ENCODE data around the gene MIA2. TPM values are rescaled to one million over a fixed set of nuclear protein-coding genes. Genes with fewer than 3 reads are reported as not detected.

MIA2 gene
- total RNA-seq, 1 experiment from 2014 or later: 15.0 TPM

DNA sequence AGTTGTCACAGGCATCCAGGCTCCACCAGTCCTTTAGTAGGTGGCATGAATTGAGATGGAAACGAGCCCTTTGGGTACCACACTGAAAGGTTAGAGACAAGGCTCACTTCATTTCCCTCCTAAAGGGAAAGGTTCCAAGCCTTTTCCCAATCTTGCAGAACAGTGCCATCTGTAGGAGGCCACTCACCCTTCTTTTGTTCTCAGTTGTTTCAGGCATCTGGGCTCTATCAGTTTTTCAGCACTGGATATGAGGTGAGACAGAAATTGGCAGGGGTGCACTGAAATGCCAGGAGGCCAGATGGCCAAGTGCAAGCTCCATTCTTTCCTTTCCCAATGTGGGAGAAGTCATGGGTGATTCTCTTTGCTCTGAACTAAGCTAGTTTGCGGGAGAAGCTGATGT is 183.3 kb downstream of the MIA2 start:
- no peaks in the 10 kb centered on the region for H3K4me1 ChIP-seq (ENCODE audit: insufficient read depth, low read length)
- no peak overlapping the region for H2BK120ac ChIP-seq (ENCODE audit: low read depth, low read length, poor library complexity, severe bottlenecking)
- no peak overlapping the region for H3K23ac ChIP-seq (ENCODE audit: insufficient read length, low read depth, low read length)
- peaks cover 0 to 2% of the 10 kb centered on the region in 2 experiments; a peak in 1 of 4 replicates for H3K4me1 Mint-ChIP-seq
- H3K9me3 ChIP-seq (ENCODE audit: control insufficient read depth, low read depth, low read length): no peaks in the 10 kb centered on the region
- TF ChIP-seq, protein P1, sequence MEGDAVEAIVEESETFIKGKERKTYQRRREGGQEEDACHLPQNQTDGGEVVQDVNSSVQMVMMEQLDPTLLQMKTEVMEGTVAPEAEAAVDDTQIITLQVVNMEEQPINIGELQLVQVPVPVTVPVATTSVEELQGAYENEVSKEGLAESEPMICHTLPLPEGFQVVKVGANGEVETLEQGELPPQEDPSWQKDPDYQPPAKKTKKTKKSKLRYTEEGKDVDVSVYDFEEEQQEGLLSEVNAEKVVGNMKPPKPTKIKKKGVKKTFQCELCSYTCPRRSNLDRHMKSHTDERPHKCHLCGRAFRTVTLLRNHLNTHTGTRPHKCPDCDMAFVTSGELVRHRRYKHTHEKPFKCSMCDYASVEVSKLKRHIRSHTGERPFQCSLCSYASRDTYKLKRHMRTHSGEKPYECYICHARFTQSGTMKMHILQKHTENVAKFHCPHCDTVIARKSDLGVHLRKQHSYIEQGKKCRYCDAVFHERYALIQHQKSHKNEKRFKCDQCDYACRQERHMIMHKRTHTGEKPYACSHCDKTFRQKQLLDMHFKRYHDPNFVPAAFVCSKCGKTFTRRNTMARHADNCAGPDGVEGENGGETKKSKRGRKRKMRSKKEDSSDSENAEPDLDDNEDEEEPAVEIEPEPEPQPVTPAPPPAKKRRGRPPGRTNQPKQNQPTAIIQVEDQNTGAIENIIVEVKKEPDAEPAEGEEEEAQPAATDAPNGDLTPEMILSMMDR (conservative IDR thresholded peaks at IDR 0.05): peak; percentile 69
- no peak overlapping the region for H2BK15ac ChIP-seq (ENCODE audit: low read depth, low read length)
- no CpG with 5 or more reads among the region's 2 CpGs for WGBS (ENCODE audit: extremely low coverage, insufficient read length, low lambda C conversion rate)
- H3K23me2 ChIP-seq (ENCODE audit: insufficient read length, low read depth, low read length, poor library complexity, severe bottlenecking): no peaks in the 10 kb centered on the region
- H3K9ac ChIP-seq (ENCODE audit: extremely low read depth, insufficient read length, low read length): no peak overlapping the region
- H4K20me1 ChIP-seq (ENCODE audit: control insufficient read depth, insufficient read depth, insufficient read length): no peaks in the 10 kb centered on the region
- H3K27ac ChIP-seq (ENCODE audit: insufficient read length, low read depth, low read length): no peak overlapping the region
- no peak overlapping the region for H3T11ph ChIP-seq (ENCODE audit: low read length)
- no peak overlapping the region for H3K14ac ChIP-seq (ENCODE audit: insufficient read depth, low read length)
- no peak overlapping the region for H3K27ac Mint-ChIP-seq
- H3K27me3 Mint-ChIP-seq (ENCODE audit: low read depth): no peaks in the 10 kb centered on the region
- no peak overlapping the region for H2BK12ac ChIP-seq (ENCODE audit: insufficient read length, low read depth, low read length)
- no peak overlapping the region for H2AK5ac ChIP-seq (ENCODE audit: insufficient read length, low read length)
- H2BK20ac ChIP-seq (ENCODE audit: low read depth, low read length, poor library complexity, severe bottlenecking): no peak overlapping the region
- H3K79me1 ChIP-seq (ENCODE audit: insufficient read depth, low read depth, low read length, poor library complexity, severe bottlenecking): no peaks in the 10 kb centered on the region
- no peak overlapping the region for H4K91ac ChIP-seq (ENCODE audit: insufficient read length, low read depth, low read length)
- H3K9me3 Mint-ChIP-seq: peaks cover 30 to 32% of the 10 kb centered on the region in 2 experiments
- no peak overlapping the region for H4K5ac ChIP-seq (ENCODE audit: insufficient read length, low read depth, low read length)
- H4K8ac ChIP-seq (replicated peaks; ENCODE audit: insufficient read length, low read depth, low read length): no peak overlapping the region
- no peak overlapping the region for H2BK5ac ChIP-seq (ENCODE audit: insufficient read length, low read length)
- no peak overlapping the region for H2AFZ ChIP-seq (ENCODE audit: low read length)
- no peak overlapping the region for H3K4me3 Mint-ChIP-seq
- H3K27me3 ChIP-seq (ENCODE audit: insufficient read depth, low read length): no peaks in the 10 kb centered on the region
- H3K56ac ChIP-seq (ENCODE audit: insufficient read length, low read depth, low read length): no peak overlapping the region
- no peaks in the 10 kb centered on the region for H3K79me2 ChIP-seq (ENCODE audit: insufficient read depth, low read length)
- H3K4ac ChIP-seq (ENCODE audit: low read depth, low read length): no peak overlapping the region
- H3K36me3 Mint-ChIP-seq (ENCODE audit: insufficient read depth in 1 of 3, low read depth in 3 of 3): peaks cover 12 to 32% (median 20%) of the 10 kb centered on the region in 3 experiments
- peak; percentile 60 for DNase-seq
- H3K4me2 ChIP-seq (ENCODE audit: insufficient read depth, insufficient read length, low read length): no peak overlapping the region
- no peak overlapping the region for H3K18ac ChIP-seq (ENCODE audit: insufficient read length, low read depth, low read length)
